GM12892 (cell line): ENCODE data around the gene LINC01488. TPM values are rescaled to one million over a fixed set of nuclear protein-coding genes. Genes with fewer than 3 reads are reported as not detected.

Experiments
- DNase-seq: peaks from one replicate; pipeline ENCODE4 v3.0.0; 2011; ENCODE audit not compliant: insufficient read length
- FAIRE-seq: peaks from 2 replicates; lab custom pipeline; 2011; peaks lifted over from hg19 to GRCh38; lab: Jason Lieb, UNC
- POLR2A ChIP-seq: IDR thresholded peaks from 2 replicates; pipeline ENCODE4 v1.6.1; 2011; ENCODE audit warnings: low read depth, low read length, control low read depth
- POLR2AphosphoS5 ChIP-seq: IDR thresholded peaks from 2 replicates; pipeline ENCODE4 v1.6.1; 2011; ENCODE audit warnings: low read depth, low read length, control low read depth
- TAF1 ChIP-seq: IDR thresholded peaks from 2 replicates; pipeline ENCODE4 v1.6.1; 2011; ENCODE audit warnings: low read depth, mild to moderate bottlenecking, control low read depth, low read length, borderline replicate concordance
- polyA plus RNA-seq: library from polyadenylated mRNA; unstranded; fragments of >200 nt; gene quantifications from one replicate; pipeline ENCODE4 v1.2.1, GENCODE V29; 2012; ENCODE audit warnings: missing spikeins, inconsistent platforms; ENCODE audit not compliant: missing spikeins

The LINC01488 gene
- not detected for polyA plus RNA-seq

DNA sequence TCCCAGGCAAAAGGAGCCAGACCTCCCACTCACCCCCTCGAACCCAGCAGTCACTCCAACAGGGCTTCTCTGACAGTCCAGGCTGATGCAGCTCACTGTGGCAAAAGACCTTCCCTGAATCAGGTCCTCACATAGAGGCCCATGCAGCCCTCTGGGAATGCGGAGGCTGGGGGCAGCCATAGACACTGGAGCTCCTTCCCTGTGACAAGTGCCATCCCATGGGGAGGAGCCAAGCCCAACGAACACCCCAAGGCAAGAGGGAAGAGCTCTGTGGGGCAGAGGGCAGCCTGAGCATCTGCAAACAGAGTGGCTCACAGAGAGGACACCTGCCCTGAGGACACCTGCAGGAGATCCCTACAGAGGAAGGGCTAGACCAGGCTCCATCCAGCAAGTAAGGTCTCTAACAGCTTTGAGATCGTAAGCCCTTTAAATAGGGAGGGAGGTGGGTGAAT lies at the start of gene LINC01488:
Gene LINC01488, plus strand, starts transcription at position 271 of the 452 bp plus-strand sequence.
- no peak for DNase-seq
- no peak for FAIRE-seq
- TF ChIP-seq POLR2A, result no peak

DNA sequence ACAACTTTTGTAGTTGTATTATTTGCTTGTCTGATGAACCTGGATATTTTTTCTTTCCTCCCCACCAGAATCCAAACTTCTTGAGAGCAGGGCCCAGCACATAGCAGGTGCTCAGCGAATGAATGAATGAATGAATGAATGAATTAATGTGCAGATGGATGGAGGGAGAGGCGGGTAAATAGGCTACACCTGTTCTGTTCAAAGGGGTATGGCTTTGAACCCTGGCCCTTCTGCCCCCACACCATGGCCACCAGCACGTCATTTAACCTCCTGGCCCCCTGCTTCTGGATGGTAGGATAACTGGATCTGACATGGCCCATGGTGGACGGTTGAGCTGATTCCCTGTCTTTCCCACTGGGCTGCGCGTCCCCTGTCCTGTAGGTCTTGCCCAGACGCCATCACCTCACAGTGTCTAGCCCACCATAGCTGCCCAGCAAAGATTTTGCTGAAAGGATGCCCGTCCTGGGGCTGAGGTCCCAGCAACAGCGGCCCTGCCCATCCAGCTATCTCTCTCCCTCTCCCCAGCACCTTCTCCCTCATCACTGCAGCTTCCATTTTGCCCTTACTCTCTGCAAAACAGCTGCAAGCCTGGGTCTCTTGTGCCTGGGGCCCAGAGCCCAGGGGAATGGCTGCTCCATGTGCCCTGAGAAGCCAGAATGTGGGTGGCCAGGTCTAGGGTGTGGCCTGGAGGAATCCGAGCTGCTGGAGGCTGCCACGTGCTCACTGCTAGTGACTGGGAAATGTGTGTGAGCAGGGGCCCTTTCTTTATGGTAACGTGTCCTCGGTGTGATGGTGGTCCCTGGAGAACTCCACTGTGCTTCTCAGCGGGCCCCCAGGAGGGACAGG lies 49.3 kb upstream of the LINC01488 start:
- no peak for TF ChIP-seq TAF1
- no peak for TF ChIP-seq POLR2AphosphoS5
- TF ChIP-seq POLR2A, result no peak
- no peak for DNase-seq
- FAIRE-seq, result no peak

DNA sequence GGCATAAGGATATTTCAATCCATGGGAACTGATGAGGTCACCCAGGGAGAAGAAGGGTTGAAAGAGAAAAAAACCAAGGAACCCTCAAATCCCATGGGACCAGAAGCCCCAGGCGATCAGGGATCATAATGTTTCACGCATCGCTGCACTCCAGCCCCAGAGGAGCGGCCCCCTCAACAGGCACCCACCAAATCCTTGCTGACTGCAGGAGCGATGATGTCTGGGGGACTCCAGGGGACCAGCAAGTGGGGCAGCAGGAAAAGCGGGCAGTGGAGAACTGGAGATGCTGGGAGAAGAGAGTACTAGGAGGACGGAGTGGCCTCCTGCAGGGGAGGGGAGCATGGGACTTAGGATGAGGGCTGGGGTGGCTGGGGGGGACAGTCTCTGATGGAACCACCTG lies 47.7 kb upstream of the LINC01488 start:
- DNase-seq (no peak), FAIRE-seq (no peak)
- no peak for TF ChIP-seq TAF1

GRCh38 chr11:69434471-69434931 lies 47.0 kb upstream of the LINC01488 start:
- FAIRE-seq (no peak), DNase-seq (no peak)
- TF ChIP-seq TAF1, result no peak

DNA sequence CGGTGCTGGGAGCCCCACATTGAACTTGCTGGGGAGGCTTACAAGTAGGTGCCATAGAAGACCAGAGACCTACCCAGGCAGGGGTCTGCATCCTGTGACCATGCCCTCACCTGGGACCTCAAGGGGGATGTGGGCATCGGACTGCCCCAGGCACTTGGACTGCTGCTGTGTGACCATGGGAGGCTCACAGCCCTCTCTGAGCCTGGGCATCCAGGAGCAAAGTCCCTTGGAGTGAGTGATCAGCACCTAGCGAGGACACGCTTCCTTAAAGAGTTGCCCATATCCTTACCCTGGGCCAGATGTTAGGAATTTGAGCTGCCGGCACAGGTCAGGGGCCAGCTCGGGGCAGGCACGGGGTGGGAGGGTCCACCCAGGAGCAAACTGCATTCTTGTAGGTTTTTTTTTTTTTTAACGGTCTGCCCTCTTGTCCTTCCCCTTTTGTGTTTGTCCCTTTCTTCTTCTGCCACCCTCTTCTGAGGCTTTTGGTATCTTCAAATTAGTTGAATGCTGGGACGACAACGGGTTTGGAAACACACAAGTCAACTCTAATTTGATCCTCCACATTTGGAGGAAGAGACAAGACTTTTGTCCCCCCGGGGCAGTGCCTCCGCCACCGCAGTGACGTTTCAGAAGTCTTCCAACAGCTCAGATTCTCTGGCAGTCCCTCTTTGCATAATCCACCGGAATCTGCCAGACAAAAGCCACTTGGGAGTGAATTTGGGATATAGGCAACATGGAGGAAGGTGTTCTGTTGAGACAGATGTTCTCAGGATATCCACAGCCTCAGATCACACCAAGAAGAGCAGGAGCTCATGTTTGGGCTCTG lies 46.1 kb upstream of the LINC01488 start:
- DNase-seq (no peak), FAIRE-seq (no peak)
- TF ChIP-seq POLR2A (no peak), TAF1 (no peak), POLR2AphosphoS5 (no peak)

GRCh38 chr11:69436041-69436982 lies 45.2 kb upstream of the LINC01488 start:
- FAIRE-seq (peak; percentile 38), DNase-seq (no peak)
- no peak for TF ChIP-seq TAF1
- no peak for TF ChIP-seq POLR2A
- no peak for TF ChIP-seq POLR2AphosphoS5

GRCh38 chr11:69437001-69437875 lies 44.2 kb upstream of the LINC01488 start:
- FAIRE-seq (no peak), DNase-seq (no peak)
- TF ChIP-seq TAF1 (no peak), POLR2A (no peak), POLR2AphosphoS5 (no peak)

- DNase-seq (no peak), FAIRE-seq (no peak)
- TF ChIP-seq TAF1 (no peak), POLR2A (no peak), POLR2AphosphoS5 (no peak)
Observed at GRCh38 chr11:69437876-69438205, 43.6 kb upstream of the LINC01488 start.

DNA sequence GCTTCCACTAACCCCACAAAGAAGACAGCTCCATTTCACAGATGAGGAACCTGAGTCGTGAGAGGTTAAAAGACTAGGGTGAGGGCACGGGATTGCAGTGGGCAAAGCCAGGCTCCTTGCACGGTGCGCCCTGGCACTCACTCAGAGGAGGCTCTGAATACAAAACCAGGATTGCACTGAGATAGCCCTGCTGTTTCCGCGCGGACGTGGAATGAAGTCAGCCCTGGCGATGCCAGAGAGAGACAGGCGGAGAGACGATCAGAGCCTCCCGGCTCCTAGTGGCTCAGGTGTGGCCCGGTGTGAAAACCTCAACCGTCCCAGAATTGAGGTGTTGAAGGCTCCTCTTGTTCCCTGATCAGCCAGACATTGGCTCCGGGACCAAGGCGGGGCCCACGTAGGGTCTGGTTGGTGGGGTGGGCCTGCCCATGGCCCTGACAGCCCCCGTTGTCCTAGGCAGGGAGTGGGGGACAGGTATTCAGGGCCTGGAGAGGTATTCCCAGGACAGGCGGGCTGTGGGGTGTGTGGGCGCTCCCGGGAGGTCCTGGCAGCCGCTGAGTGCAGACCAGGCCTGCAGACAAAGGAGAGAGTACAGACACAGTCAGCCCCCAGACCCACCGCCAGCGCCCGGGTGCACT lies 43.1 kb upstream of the LINC01488 start:
- FAIRE-seq, result no peak
- no peak for TF ChIP-seq TAF1
- no peak for TF ChIP-seq POLR2AphosphoS5
- no peak for TF ChIP-seq POLR2A
- DNase-seq, result no peak

GRCh38 chr11:69439127-69439526 lies 42.3 kb upstream of the LINC01488 start:
- DNase-seq, result no peak
- FAIRE-seq, result no peak

More at GRCh38 chr11:69439127-69439526, 42.3 kb upstream of the LINC01488 start:
- TF ChIP-seq POLR2AphosphoS5, result no peak
- no peak for TF ChIP-seq POLR2A
- no peak for TF ChIP-seq TAF1
